Measurements from ENCODE around the gene ADGRG4.

GRCh38 chrX:136344320-136344719 is 43.6 kb downstream of the ADGRG4 start:
- TF ChIP-seq CTCF (conservative IDR thresholded peaks at IDR 0.05; ENCODE audit: low read depth, low read length) (no peak), EZH2 (IDR thresholded peaks at IDR 0.05; ENCODE audit: borderline replicate concordance, low read depth, low read length, poor library complexity, severe bottlenecking) (no peak)
